Measurements from ENCODE around the gene PHLDA3. TPM values are rescaled to one million over a fixed set of nuclear protein-coding genes. Genes with fewer than 3 reads are reported as not detected.

Gene PHLDA3
- total RNA-seq, 1 experiment from 2014 or later, result 126 TPM

GRCh38 chr1:201463071-201463552, 5.9 kb downstream of the PHLDA3 start:
- DNase-seq (ENCODE audit: low read depth), result peak; percentile 76

- peak; percentile 99 for DNase-seq (ENCODE audit: low read depth)
These were observed 7.1 kb downstream of the PHLDA3 start for GRCh38 chr1:201461645-201462441.

DNA sequence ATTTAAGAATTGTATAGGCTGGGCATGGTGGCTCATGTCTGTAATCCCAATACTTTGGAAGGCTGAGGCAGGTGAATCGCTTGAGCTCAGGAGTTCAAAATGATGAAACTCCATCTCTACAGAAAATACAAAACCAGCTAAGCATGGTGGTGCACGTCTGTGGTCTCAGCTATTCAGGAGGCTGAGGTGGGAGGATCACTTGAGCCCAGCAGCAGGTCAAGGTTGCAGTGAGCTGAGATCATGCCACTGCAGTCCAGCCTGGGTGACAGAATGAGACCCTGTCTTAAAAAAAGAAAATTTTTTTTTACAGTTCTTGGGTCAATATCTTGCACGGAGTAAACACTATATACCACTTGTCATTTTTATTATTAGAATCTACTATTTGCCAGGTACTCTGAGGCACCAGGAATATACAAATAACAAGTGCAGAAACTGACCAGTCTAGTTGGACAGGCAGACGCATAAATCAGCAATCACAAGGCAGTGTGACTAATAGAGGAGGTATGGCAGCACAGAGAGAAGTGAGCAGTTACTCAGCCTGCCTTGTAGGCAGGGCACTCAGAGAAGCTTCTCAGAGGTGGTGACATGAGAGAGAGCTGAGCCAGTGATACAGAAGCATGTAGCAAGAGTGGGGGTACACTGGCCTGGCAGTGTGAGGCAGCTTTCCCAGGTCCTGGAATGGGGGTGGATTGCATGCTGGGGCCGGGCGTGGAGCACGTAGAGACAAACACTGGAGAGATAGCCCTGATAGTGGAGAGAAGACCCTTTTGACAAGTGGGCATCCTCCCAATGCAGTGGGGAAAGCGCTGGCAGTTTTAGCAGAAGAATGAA, 8.0 kb downstream of the PHLDA3 start:
- DNase-seq (ENCODE audit: low read depth), result peak; percentile 96

- DNase-seq (ENCODE audit: low read depth), result no peak
These were observed 9.2 kb downstream of the PHLDA3 start for GRCh38 chr1:201459775-201460174.

- DNase-seq (ENCODE audit: low read depth), result no peak
These were observed 9.9 kb downstream of the PHLDA3 start for GRCh38 chr1:201459052-201459451.

DNA sequence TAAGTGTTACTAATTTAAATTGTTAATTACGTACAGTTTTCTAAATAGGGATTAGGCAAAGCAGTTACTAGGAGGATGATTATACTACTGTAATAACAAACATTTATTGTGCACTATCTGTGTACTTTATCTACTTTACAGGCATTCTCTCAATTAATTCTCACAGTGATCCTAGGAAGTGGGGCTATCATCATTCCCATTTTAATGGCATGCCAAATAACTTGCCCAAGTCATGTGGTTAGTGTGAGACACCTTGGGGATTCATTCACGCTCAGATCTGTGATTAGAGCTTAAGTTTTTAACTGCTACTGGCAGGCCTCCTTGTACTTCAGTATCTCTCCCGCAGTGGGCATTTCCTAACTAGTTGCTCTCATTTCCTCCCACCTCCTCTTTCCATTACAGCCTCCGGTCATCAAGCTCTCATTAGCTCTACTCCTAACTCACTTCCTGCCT, 11.5 kb downstream of the PHLDA3 start:
- DNase-seq (ENCODE audit: low read depth), result no peak

GRCh38 chr1:201456499-201457309, 12.3 kb downstream of the PHLDA3 start:
- peak; percentile 95 for DNase-seq (ENCODE audit: low read depth)

DNA sequence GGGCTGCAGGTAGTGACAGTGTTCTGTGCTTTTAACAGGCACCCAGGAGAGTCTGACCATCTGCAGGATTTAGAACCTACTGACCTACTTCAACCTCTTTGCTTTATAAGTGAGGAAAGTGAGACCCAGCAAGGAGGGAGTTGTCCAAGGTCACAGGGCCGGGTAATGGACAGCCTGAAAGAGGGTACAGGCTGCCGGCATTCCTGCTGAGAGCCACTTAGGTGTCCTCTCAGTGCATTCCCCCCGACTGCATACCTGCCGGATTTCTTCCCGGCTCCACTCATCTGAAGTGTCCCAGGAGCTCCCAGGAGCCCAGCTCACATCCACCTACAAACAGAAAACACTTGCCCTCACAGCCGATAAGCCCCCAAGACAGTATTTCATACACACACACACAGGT, 13.9 kb downstream of the PHLDA3 start:
- no peak for DNase-seq (ENCODE audit: low read depth)

GRCh38 chr1:201454608-201455007, 14.4 kb downstream of the PHLDA3 start:
- DNase-seq (ENCODE audit: low read depth), result no peak

DNA sequence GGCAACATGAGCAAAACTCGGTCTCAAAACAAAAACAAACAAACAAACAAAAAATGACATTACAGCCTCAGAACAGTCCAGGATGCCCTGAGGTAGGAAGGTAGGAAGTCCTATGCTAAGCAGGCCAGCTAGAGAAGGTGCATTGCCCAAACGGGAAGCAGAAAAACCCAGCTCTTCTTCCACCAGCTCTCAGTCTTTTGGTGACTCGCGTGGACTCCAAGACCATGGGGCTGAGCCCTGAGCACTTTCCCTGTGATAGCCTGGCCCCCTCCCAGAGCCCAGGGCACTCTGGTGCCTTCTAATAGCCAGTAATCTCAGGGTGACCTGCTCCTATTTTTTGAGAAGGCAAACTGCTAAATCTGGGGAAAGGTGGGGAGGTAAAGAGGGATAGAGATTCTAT, 16.1 kb downstream of the PHLDA3 start:
- DNase-seq (ENCODE audit: low read depth), result no peak

- DNase-seq (ENCODE audit: low read depth), result peak; percentile 79
These were observed 18.2 kb downstream of the PHLDA3 start for GRCh38 chr1:201450721-201451291.

DNA sequence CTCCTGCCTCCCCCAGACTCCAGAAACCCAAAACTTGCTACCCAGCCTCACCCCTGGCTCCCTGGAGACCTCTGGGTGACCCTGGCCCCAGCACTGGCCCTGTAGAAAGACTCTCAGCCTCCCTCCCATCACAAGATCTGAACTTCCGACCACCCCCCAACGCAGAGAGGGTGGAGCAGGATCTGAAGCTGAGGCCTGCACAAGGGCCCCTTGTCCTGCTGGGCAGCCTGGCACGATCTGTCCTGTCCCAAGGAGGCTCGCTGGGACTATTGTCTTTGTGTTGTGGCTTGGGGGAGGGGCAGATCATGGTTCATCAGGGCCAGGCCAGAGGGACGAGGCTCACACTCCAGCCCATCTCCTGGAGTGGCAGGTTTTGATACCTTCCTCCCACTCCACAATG, 20.0 kb downstream of the PHLDA3 start:
- no peak for DNase-seq (ENCODE audit: low read depth)

- peak; percentile 70 for DNase-seq (ENCODE audit: low read depth)
These were observed 20.8 kb downstream of the PHLDA3 start for GRCh38 chr1:201447903-201448871.

DNA sequence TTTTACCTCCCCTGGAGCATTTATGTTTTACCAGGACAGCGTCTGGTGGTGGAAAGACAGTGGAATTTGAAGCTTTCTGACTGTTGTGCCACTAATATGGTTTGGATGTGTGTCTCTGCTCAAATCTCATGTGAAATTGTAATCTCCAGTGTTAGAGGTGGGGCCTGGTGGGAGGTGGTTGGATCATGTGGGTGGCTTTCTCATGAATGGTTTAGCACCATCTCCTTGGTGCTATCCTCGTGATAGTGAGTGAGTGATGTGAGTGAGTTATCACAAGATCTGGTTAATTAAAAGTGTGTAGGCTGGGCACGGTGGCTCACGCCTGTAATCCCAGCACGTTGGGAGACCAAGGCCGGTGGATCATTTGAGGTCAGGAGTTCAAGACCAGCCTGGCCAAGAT, 23.7 kb downstream of the PHLDA3 start:
- no peak for DNase-seq (ENCODE audit: low read depth)

- no peak for DNase-seq (ENCODE audit: low read depth)
These were observed 24.2 kb downstream of the PHLDA3 start for GRCh38 chr1:201444792-201445191.

GRCh38 chr1:201443747-201444146, 25.2 kb downstream of the PHLDA3 start:
- no peak for DNase-seq (ENCODE audit: low read depth)

DNA sequence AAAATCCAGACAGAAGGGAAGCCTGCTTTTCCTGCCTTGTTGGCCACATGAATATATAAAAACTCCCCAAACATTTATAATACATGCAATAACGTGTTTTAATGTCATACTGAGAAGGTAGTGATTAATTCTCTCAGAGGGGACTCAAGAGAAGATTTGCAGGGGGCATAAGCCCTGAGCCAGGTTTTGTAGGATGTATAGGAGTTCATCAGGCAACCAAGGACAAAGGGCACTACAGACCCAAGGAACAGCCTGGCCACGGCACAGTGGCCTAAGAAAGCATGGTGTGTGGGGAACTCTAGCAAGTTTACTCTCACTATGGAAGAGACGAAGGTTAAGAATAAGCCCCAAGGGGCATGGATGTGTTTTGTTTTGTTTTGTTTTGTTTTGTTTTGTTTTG, 32.0 kb downstream of the PHLDA3 start:
- DNase-seq (ENCODE audit: low read depth), result no peak

- no peak for DNase-seq (ENCODE audit: low read depth)
These were observed 32.6 kb downstream of the PHLDA3 start for GRCh38 chr1:201436393-201436792.

- no peak for DNase-seq (ENCODE audit: low read depth)
These were observed 34.7 kb downstream of the PHLDA3 start for GRCh38 chr1:201434266-201434665.

DNA sequence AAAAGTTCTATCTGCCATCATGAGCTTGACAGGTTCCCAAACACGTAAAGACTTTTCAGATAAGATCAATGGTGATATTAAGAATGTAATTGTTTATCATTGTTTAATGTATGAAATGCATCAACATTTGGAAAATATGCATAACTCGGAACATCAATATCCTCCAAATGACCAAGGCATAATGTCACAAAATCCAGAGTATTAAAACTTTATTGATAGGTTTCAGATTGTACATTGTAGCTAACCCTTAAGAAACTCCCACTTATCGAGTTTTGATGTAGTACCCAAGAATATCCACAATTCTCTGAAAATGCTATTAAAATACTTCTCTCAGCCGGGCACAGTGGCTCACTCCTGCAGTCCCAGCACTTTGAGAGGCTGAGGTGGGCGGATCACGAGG, 35.4 kb downstream of the PHLDA3 start:
- DNase-seq (ENCODE audit: low read depth), result no peak
